Heart left ventricle (tissue), 16 donors: ENCODE data around the gene MACF1. TPM values are rescaled to one million over a fixed set of nuclear protein-coding genes. Genes with fewer than 3 reads are reported as not detected.

Source experiments
- ATAC-seq, 4 donors: fragments of 200-7000 bp; cut with Tn5 transposase; one replicate each; pipeline ENCODE4 v1.9.1; 2020 to 2022; ENCODE audit warnings: moderate library complexity in 4 of 4, mild to moderate bottlenecking in 3 of 4, moderate number of reproducible peaks in 1 of 4
- DNase-seq, 5 donors: peaks; one replicate each; pipeline ENCODE4 v3.0.0-alpha.2; 2020
- H3K27ac ChIP-seq, 12 donors: fragments of 200-600 bp; sonication (generic) in 4 of 12; one replicate each; pipeline versions ENCODE4 v1.5.0 to v1.8.0; 2016 to 2022; ENCODE audit warnings: mild to moderate bottlenecking in 2 of 12
- H3K27me3 ChIP-seq, 9 donors: fragments of 200-600 bp; sonication (generic) in 2 of 9; one replicate each; pipeline versions ENCODE4 v1.5.1 to v1.8.0; 2016 to 2022; ENCODE audit warnings: mild to moderate bottlenecking in 3 of 9
- H3K36me3 ChIP-seq, 9 donors: fragments of 200-600 bp; sonication (generic) in 2 of 9; one replicate each; pipeline versions ENCODE4 v1.5.0 to v1.8.0; 2018 to 2022; ENCODE audit warnings: mild to moderate bottlenecking in 2 of 9
- H3K4me1 ChIP-seq, 12 donors: fragments of 200-600 bp; sonication (generic) in 4 of 12; one replicate each; pipeline versions ENCODE4 v1.5.0 to v1.8.0; 2016 to 2022; ENCODE audit warnings: mild to moderate bottlenecking in 3 of 12
- H3K4me3 ChIP-seq, 12 donors: fragments of 200-600 bp; sonication (generic) in 4 of 12; one replicate each; pipeline versions ENCODE4 v1.5.0 to v1.8.0; 2017 to 2022; ENCODE audit warnings: mild to moderate bottlenecking in 9 of 12, moderate library complexity in 4 of 12
- H3K9me3 ChIP-seq, 12 donors: fragments of 200-600 bp; sonication (generic) in 4 of 12; one replicate each; pipeline versions ENCODE4 v1.5.0 to v1.8.0; 2016 to 2022; ENCODE audit warnings: mild to moderate bottlenecking in 1 of 12
- CTCF ChIP-seq, 12 donors: fragments of 200-600 bp; sonication (generic) in 4 of 12; IDR thresholded peaks; one replicate each; pipeline versions ENCODE4 v1.5.0 to v1.8.0; 2018 to 2022; ENCODE audit warnings: antibody characterized with exemption in 12 of 12, mild to moderate bottlenecking in 5 of 12
- POLR2A ChIP-seq, 2 donors: fragments of 450-650 bp; IDR thresholded peaks; one replicate each; pipeline ENCODE4 v1.6.1; 2017; ENCODE audit warnings: antibody characterized with exemption in 2 of 2, mild to moderate bottlenecking in 2 of 2, moderate library complexity in 2 of 2
- WGBS, 4 donors: extraction: QIAGEN DNeasy Blood & Tissue Kit in 2 of 4; methylation state at CpG; one replicate each; pipeline versions ENCODE4 v1.1.5 to v1.1.7; 2013 to 2018; 5-methylcytosine and 5-hydroxymethylcytosine counted together
- intact Hi-C, 10 donors: fragments of 100-400 bp; cut with DNase I; formaldehyde crosslinking; loops; one replicate each; pipeline versions ENCODE4 v1.11.1 to v1.14.2; 2022
- polyA plus RNA-seq, 2 donors: library from polyadenylated mRNA; stranded (reverse); fragments of 200-250 nt; gene quantifications; one replicate each; pipeline ENCODE4 v1.2.3, GENCODE V29; 2013
- total RNA-seq, 9 donors: library from RNA; depleted of rRNA in 2 of 9; stranded (reverse); fragments of >200 nt in 2 of 9; fragmentation: NEBNext Ultra II Directional in 3 of 9; extraction: Animal tissue kit (Norgen Biotek cat#: 25700) in 3 of 9; gene quantifications; one replicate each; pipeline versions ENCODE4 v1.1.0 to v1.2.4, GENCODE V29; 2016 to 2023
- donor health status: ischemic (EF 13 %, LVEDD 7.1; RV severe dilation, severe dysfunction).
- donor health status: healthy with polysubstance abuse.
- donor health status: DM: no; HTN: yes; CAD: no.
- donor health status: DM: no; HTN: no; CAD: no.
- donor health status: ischemic (EF 25% LVEDD 6.9; RV normal size, moderate dysfunction).
- donor health status: ischemic (EF 25% LVEDD 5.7; RV mildly dilated, moderate dysfunction).
- donor health status: healthy.
- donor health status: DM: yes; HTN: yes; CAD: no.
- donor health status: ischemic (EF 35%, LVEDD 5.7; RV mildly dilated, moderate dysfunction).
- donor health status: nonischemic (EF 11% LVEDD 7.7; RV severe dilation, severe dysfunction).
- donor health status: DM: yes; HTN: yes; CAD: no.
- donor health status: PGD.
- donor health status: ischemic (EF 29% LVEDD 5.4; RV normal size, mild dysfunction).
- donor health status: nonischemic (EF 23%, LVEDD 6.1; RV moderate dilation, normal function).

The MACF1 gene
- total and polyA plus RNA-seq, 11 donors: 102 to 436 (median 251) TPM

DNA sequence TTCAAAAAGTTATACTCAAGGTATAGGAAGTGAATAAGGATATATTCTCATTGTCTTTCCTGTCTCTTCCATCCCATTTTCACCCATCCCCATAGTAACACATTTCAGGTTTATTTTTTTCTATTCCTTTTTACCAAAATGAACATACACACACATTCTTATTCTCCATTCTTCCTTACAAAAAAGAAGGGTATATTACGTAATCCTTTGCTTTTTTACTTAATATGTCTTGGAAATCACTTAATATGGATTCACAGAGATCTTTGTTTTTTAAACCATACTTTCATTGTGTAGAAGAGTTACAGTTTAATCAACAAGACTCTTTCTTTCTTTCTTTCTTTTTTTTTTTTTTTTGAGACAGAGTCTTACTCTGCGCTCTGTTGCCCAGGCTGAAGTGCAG is 158.8 kb downstream of the MACF1 start:
- DNase-seq: no peak
- H3K36me3 ChIP-seq: peaks cover 0 to 99% (median 96%) of the 10 kb centered on the region in 9 donors
- intact Hi-C loops: loop anchor here in 2 of 10 donors (10.0 kb wide), 2 partner anchors 48 to 52 kb away; no protein-coding TSS in a partner anchor
- H3K27me3 ChIP-seq: no peaks in the 10 kb centered on the region
- WGBS, 4 donors: 94 to 97% (median 95%) methylated on average over 2 of the region's 2 CpGs
- no peak overlapping the region for H3K27ac ChIP-seq
- no peak overlapping the region for H3K4me3 ChIP-seq
- ATAC-seq: no peak
- peaks cover 0 to 18% (median 8%) of the 10 kb centered on the region in 12 donors for H3K4me1 ChIP-seq
- H3K9me3 ChIP-seq: no peaks in the 10 kb centered on the region
- TF ChIP-seq CTCF (IDR thresholded peaks at IDR 0.05) (no peak), POLR2A (IDR thresholded peaks at IDR 0.05) (no peak)

GRCh38 chr1:39368045-39368444 is 163.6 kb downstream of the MACF1 start:
- Histone ChIP-seq H3K27me3 (no peaks in the 10 kb centered on the region), H3K4me3 (no peak overlapping the region), H3K27ac (peak overlapping the region in 1 of 12 donors; percentile 63), H3K36me3 (peaks cover 0 to 99% (median 96%) of the 10 kb centered on the region in 9 donors), H3K9me3 (no peaks in the 10 kb centered on the region), H3K4me1 (peaks cover 0 to 10% (median 1%) of the 10 kb centered on the region in 12 donors)
- ATAC-seq (no peak), DNase-seq (no peak)
- intact Hi-C loops: loop anchor here in 3 of 10 donors (5.0 to 10.0 kb wide), 3 partner anchors 47 to 184 kb away; no protein-coding TSS in a partner anchor
- TF ChIP-seq CTCF (IDR thresholded peaks at IDR 0.05) (no peak), POLR2A (IDR thresholded peaks at IDR 0.05) (no peak)
- 90 to 100% (median 93%) methylated on average over 1 of the region's 1 CpG for WGBS, 4 donors

- Histone ChIP-seq H3K9me3 (no peaks in the 10 kb centered on the region), H3K27ac (peak overlapping the region in 2 of 12 donors; percentile 4 to 63), H3K4me1 (peaks cover 0 to 10% (median 1%) of the 10 kb centered on the region in 12 donors), H3K27me3 (no peaks in the 10 kb centered on the region), H3K36me3 (peaks cover 0 to 100% (median 97%) of the 10 kb centered on the region in 9 donors), H3K4me3 (no peak overlapping the region)
- intact Hi-C loops: loop anchor here in 3 of 10 donors (5.0 to 10.0 kb wide), 3 partner anchors 45 to 183 kb away; no protein-coding TSS in a partner anchor
- ATAC-seq: no peak
- 75 to 80% (median 76%) methylated on average over 4 of the region's 4 CpGs for WGBS, 4 donors
- no peak for TF ChIP-seq POLR2A (IDR thresholded peaks at IDR 0.05)
- TF ChIP-seq CTCF (IDR thresholded peaks at IDR 0.05): no peak
- DNase-seq: no peak
Measured at GRCh38 chr1:39369565-39369964, 165.1 kb downstream of the MACF1 start.

DNA sequence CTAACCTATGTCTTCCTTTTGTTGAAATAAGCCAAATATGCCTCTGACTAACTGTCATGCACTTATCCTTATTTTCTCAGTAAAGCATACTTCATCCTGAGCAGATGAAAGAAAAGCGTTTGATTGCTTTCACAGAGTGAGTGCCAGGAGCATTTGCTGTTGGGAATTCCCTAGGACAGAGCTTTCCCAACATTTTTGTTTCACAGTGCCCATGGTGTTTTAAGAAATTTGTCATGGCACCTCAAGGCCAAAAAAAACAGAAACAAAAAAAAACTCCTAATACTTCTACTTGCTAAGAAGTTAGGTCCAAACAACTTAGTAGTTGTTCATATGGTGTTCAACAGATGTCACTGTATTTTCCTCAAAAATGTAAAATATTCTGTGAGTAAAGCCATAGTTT is 166.1 kb downstream of the MACF1 start:
- DNase-seq: no peak
- Histone ChIP-seq H3K27ac (peak overlapping the region in 1 of 12 donors; percentile 63), H3K36me3 (peaks cover 0 to 100% (median 98%) of the 10 kb centered on the region in 9 donors), H3K4me3 (no peak overlapping the region), H3K27me3 (no peaks in the 10 kb centered on the region), H3K9me3 (no peaks in the 10 kb centered on the region), H3K4me1 (peaks cover 0 to 10% (median 1%) of the 10 kb centered on the region in 12 donors)
- TF ChIP-seq CTCF (IDR thresholded peaks at IDR 0.05) (no peak), POLR2A (IDR thresholded peaks at IDR 0.05) (no peak)
- no peak for ATAC-seq
- intact Hi-C loops: loop anchor here in 4 of 10 donors (5.0 to 10.0 kb wide), 3 partner anchors 42 to 56 kb away; no protein-coding TSS in a partner anchor
- WGBS, 4 donors: 81 to 87% (median 84%) methylated on average over 1 of the region's 1 CpG
